Subcutaneous adipose tissue (tissue), 4 donors: ENCODE measurements around the gene RASSF9. TPM values are rescaled to one million over a fixed set of nuclear protein-coding genes. Genes with fewer than 3 reads are reported as not detected.

Experiments used
- CTCF ChIP-seq: fragments of 450-650 bp; IDR thresholded peaks from one replicate; pipeline ENCODE4 v1.5.1; 2016; ENCODE audit warnings: low read depth, mild to moderate bottlenecking, control low read depth, antibody characterized with exemption, moderate library complexity
- total RNA-seq, 4 donors: library from RNA; depleted of rRNA; stranded (reverse); fragments of >200 nt; gene quantifications; one replicate each; pipeline ENCODE4 v1.1.0, GENCODE V29; 2016

The RASSF9 gene
- 1 to 10 TPM; 1.1 to 3.2 (median 2.1) TPM for total RNA-seq

- TF ChIP-seq CTCF: no peak
Observed at GRCh38 chr12:85836197-85837090, at the start of gene RASSF9. RASSF9 (minus strand) TSS chr12:85836409; CDS start chr12:85836201, 208 bp downstream.

- no peak for TF ChIP-seq CTCF
Observed at GRCh38 chr12:85883763-85884162, 47.6 kb upstream of the RASSF9 start.

GRCh38 chr12:85877459-85877858, 41.2 kb upstream of the RASSF9 start:
- no peak for TF ChIP-seq CTCF

GRCh38 chr12:85874031-85874461, 37.8 kb upstream of the RASSF9 start, which contains the start of gene NTS:
NTS (plus strand) TSS chr12:85874295; CDS start chr12:85874404, 109 bp downstream.
- TF ChIP-seq CTCF: no peak

GRCh38 chr12:85872497-85873091, 36.4 kb upstream of the RASSF9 start:
- no peak for TF ChIP-seq CTCF

- TF ChIP-seq CTCF: no peak
Observed at GRCh38 chr12:85866986-85867776, 31.0 kb upstream of the RASSF9 start.
